ENCODE data around the gene CTSG.
A peak's percentile ranks its signal among the peaks of the same experiment; 100 is the strongest.
"Not testable (repeated sequence)": the region's sequence is repeated elsewhere in the genome, so short reads cannot be mapped to it uniquely, and the experiment has no call there.

The CTSG gene

GRCh38 chr14:24576182-24576581 is at the start of gene CTSG:
CTSG (minus strand) TSS chr14:24576250; CDS start chr14:24576223, 27 bp downstream.
- no peak for DNase-seq (ENCODE audit: low spot score)

GRCh38 chr14:24613747-24614146 is 37.7 kb upstream of the CTSG start:
- no peak for DNase-seq (ENCODE audit: low spot score)

GRCh38 chr14:24613241-24613640 is 37.2 kb upstream of the CTSG start:
- DNase-seq (ENCODE audit: low spot score), result no peak

GRCh38 chr14:24612196-24612595 is 36.1 kb upstream of the CTSG start:
- DNase-seq (ENCODE audit: low spot score), result no peak

- DNase-seq (ENCODE audit: low spot score), result no peak
Measured at GRCh38 chr14:24609655-24610344, 33.8 kb upstream of the CTSG start, which contains the start of gene GZMH. GZMH (minus strand) TSS chr14:24609685; CDS start chr14:24609613, 72 bp downstream.

GRCh38 chr14:24607635-24608514 is 31.8 kb upstream of the CTSG start:
- no peak for DNase-seq (ENCODE audit: low spot score)

- no peak for DNase-seq (ENCODE audit: low spot score)
Measured at GRCh38 chr14:24607081-24607480, 31.0 kb upstream of the CTSG start.

- no peak for DNase-seq (ENCODE audit: low spot score)
Measured at GRCh38 chr14:24606297-24606696, 30.2 kb upstream of the CTSG start.

GRCh38 chr14:24605435-24606190 is 29.6 kb upstream of the CTSG start:
- DNase-seq (ENCODE audit: low spot score), result peak; percentile 36

GRCh38 chr14:24597403-24597802 is 21.4 kb upstream of the CTSG start:
- no peak for DNase-seq (ENCODE audit: low spot score)

- no peak for DNase-seq (ENCODE audit: low spot score)
Measured at GRCh38 chr14:24595073-24595808, 19.2 kb upstream of the CTSG start.

- DNase-seq (ENCODE audit: low spot score), result not testable (repeated sequence)
Measured at GRCh38 chr14:24591004-24591403, 15.0 kb upstream of the CTSG start.

- DNase-seq (ENCODE audit: low spot score), result not testable (repeated sequence)
Measured at GRCh38 chr14:24584402-24584801, 8.4 kb upstream of the CTSG start.

GRCh38 chr14:24578558-24578957 is 2.5 kb upstream of the CTSG start:
- no peak for DNase-seq (ENCODE audit: low spot score)

GRCh38 chr14:24576771-24577170 is 721 bp upstream of the CTSG start:
- no peak for DNase-seq (ENCODE audit: low spot score)

GRCh38 chr14:24574206-24574774 is 1.8 kb downstream of the CTSG start:
- DNase-seq (ENCODE audit: low spot score), result no peak

- no peak for DNase-seq (ENCODE audit: low spot score)
Measured at GRCh38 chr14:24566318-24566717, 9.7 kb downstream of the CTSG start.

GRCh38 chr14:24565766-24566165 is 10.3 kb downstream of the CTSG start:
- DNase-seq (ENCODE audit: low spot score), result no peak

- DNase-seq (ENCODE audit: low spot score), result no peak
Measured at GRCh38 chr14:24563505-24563904, 12.5 kb downstream of the CTSG start.

GRCh38 chr14:24556756-24557155 is 19.3 kb downstream of the CTSG start:
- DNase-seq (ENCODE audit: low spot score), result no peak

GRCh38 chr14:24549064-24549463 is 27.0 kb downstream of the CTSG start:
- not testable (repeated sequence) for DNase-seq (ENCODE audit: low spot score)

All from HuH-7.5 (cell line).